ENCODE measurements around the gene PARM1.
"Not testable (repeated sequence)": the region's sequence is repeated elsewhere in the genome, so short reads cannot be mapped to it uniquely, and the experiment has no call there.

Gene PARM1

DNA sequence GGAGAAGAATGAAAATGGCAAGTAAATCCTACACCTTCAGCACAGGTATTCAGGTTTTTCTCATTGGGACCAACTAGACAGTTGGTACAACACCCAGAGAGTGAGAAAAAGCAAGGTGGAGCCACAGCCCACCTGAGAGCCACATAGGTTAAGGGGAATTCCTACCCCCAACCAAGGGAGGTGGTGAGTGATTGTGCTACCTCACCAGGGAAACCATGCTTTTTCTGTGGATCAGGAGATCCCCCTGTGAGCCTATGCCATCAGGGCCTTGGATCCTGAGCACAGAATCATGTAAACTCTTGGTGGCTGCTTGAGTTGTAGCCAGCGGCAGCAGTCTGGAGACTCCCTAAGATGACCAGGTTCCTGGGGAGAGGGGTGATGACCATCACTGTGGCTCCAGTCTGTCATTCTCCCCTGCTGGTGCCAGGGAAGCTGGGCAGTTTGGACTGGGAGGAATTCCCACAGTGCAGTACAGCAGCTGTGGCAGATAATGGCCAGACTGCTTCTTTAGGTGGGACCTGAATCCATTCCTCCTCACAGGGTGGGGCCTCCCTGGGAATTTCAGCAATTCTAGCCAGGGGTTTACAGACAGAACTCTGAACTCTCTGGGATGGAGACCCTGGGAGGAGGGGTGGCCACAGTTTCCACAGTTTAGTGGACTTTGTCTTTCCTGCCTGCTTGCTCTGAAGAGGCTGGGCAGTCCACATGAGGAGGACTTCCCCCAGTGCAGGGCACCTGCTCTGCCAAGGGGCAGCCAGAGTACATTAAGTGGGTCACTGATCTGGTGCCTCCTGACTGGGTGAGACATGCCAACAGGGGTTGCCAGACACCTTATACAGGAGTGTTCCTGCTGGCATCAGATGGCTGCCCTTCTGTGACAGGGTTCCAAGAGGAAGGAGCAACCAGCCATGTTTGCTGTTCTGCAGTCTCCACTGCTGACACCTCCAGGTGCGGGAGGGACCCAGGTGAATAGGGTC, 43.2 kb downstream of the PARM1 start:
- H3K27ac ChIP-seq: no peak overlapping the region
- TF ChIP-seq, protein P1, sequence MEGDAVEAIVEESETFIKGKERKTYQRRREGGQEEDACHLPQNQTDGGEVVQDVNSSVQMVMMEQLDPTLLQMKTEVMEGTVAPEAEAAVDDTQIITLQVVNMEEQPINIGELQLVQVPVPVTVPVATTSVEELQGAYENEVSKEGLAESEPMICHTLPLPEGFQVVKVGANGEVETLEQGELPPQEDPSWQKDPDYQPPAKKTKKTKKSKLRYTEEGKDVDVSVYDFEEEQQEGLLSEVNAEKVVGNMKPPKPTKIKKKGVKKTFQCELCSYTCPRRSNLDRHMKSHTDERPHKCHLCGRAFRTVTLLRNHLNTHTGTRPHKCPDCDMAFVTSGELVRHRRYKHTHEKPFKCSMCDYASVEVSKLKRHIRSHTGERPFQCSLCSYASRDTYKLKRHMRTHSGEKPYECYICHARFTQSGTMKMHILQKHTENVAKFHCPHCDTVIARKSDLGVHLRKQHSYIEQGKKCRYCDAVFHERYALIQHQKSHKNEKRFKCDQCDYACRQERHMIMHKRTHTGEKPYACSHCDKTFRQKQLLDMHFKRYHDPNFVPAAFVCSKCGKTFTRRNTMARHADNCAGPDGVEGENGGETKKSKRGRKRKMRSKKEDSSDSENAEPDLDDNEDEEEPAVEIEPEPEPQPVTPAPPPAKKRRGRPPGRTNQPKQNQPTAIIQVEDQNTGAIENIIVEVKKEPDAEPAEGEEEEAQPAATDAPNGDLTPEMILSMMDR (IDR thresholded peaks at IDR 0.05): no peak
- no peak for TF ChIP-seq ZFX (IDR thresholded peaks at IDR 0.05; ENCODE audit: borderline replicate concordance)

DNA sequence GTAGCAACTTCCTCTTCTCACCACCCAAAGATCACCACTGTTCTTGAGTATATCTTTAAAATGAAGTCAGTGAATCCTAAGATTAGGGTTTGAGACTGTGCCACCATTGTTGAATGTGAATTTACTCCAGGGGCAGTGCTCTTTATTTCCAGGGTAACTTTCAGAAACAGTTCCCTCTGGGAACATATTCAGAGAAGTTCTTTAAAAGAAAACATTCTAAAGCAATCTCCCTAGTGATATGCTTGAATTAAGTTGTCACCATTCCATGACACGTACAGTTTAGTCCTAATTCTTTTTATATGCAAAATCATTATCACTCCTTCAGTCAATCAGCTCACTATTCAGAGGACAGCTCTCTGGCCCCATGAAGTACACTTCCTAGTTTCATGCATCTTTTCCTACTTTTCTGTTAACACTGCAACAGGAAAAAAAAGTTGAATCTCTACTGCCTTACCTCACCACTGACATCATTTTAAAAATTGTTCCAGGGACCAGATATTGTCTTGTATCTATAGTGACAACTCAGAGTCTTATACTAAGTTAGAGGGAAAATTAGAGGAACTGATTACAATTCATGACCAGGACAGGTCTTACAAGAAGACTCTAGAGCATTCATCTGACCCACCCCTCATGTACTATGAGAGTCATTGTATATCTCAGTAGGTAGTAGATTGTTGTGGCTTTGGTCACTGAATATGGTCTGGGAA, 49.8 kb downstream of the PARM1 start:
- no peak overlapping the region for H3K27ac ChIP-seq
- no peak for TF ChIP-seq ZFX (IDR thresholded peaks at IDR 0.05; ENCODE audit: borderline replicate concordance)
- TF ChIP-seq, protein P1 (IDR thresholded peaks at IDR 0.05): no peak

DNA sequence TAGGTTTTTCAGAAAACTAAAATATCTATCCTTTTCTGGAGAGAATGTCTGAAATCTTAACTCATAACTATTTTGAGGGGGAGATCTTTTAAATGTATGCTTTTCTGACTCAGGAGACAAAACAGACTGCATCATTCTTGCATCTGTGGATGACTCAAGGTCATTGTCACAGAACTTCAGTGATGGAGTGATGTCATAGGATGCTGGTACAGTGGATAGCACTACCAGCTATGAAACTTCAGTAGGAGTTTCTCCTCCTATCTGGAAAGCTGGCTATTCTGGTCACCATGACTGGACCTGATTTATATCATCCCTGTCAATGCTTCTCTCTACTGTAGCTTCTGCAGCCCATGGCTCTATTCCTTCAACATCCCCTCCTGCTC, 50.3 kb downstream of the PARM1 start:
- TF ChIP-seq ZFX (IDR thresholded peaks at IDR 0.05; ENCODE audit: borderline replicate concordance): no peak
- TF ChIP-seq, protein P1 (IDR thresholded peaks at IDR 0.05): no peak
- H3K27ac ChIP-seq: no peak overlapping the region

DNA sequence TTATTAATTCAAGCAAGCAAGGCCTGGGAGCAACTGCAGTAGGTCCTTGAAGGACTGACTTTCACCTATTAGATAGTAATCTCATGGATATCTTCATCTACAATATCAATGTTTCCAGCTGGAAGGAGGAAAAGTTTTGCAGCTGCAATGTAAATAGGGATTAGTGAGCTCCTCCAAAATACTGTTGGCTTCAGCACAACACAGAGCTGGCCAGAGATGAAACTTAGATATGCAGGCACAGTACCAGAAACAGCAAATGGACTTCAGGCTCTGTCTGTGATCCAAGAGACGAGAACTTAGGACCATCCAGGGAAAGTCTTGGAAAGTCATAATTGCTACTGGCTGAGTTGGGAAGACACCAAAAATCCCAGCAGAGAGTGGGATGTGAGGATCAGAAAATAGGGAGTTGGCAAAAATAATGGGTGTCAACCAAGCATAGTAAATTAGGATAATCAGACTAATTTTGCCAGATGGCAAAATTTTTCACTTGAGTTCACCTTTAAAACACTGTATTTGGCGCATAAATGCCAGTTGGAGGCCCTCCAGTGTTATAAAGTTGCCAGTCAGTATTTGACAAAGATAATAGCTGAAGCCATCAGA, 57.5 kb downstream of the PARM1 start:
- H3K27ac ChIP-seq: no peak overlapping the region
- TF ChIP-seq, protein P1 (IDR thresholded peaks at IDR 0.05): no peak

DNA sequence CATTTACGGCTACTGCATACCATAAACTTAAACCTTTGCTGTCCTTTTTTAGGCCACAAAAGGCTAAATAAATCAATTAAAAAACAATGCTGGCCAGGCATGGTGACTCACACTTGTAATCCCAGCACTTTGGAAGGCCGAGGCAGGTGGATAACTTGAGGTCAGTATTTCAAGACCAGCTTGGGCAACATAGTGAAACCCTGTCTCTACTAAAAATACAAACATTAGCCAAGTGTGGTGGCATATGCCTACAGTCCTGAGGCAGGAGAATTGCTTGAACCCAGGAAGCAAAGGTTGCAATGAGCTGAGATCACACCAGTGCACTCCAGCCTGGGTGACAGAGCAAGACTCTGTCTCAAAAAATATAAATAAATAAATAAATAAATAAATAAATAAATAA, 61.5 kb downstream of the PARM1 start:
- H3K27ac ChIP-seq: not testable (repeated sequence)

DNA sequence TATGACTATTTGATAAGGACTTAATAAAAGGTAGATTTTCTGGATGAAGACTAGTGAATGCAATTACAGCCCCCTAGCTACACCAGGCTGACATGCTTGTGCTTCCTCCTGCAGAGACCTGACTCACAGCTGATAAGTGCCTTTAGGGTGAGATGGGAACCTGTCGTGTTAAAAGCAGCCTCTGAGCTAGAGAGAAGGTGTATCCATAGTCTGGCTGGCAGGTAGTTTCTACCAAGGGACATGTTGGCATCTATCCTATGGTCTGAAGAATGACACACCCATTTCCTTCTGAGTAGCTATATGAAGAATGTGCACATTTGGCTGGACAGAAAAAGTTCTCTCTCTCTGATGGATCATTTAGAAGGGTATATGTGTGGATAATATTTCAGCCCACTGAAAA, 64.1 kb downstream of the PARM1 start:
- TF ChIP-seq, protein P1 (IDR thresholded peaks at IDR 0.05): no peak
- no peak for TF ChIP-seq ZFX (IDR thresholded peaks at IDR 0.05; ENCODE audit: borderline replicate concordance)
- H3K27ac ChIP-seq: no peak overlapping the region

DNA sequence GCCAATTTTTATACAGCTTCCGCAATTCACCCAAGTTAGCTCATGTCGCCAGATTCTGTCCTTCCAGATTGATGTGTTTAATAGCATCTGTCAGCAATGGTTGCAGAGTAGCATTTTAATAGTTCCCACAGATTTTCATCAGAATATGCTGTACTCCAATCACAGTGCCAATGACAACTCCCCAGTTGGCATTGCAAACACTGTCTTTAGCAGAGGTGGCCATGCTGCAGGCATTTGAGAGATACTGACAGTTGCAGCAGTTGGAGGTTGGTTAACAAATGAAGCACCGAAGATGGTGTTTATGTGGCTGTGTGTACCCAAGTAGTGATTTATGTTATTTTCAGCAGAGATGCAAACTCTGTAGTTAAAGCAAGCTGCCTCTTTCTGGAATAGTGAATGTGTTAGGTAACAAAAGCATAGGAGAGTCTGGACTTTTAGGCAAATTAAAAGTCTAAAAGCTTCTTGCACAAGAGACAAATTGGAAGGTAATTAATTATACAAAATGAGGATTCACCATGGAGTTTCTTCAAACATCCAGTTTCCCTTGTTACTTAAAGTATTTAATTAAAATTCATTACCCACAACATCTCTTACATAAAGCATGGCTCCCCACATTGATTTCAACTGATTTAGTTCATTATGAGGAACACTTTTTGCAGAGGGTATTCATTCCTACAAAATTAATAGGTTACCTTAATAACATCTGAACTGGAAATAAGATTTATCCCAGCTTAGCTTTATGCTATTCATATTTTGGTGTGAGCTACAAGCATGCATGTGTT, 65.2 kb downstream of the PARM1 start:
- TF ChIP-seq ZFX (IDR thresholded peaks at IDR 0.05; ENCODE audit: borderline replicate concordance): no peak
- TF ChIP-seq, protein P1 (IDR thresholded peaks at IDR 0.05): no peak
- no peak overlapping the region for H3K27ac ChIP-seq

Data from 22Rv1 (cell line).